Activated CD8-positive, alpha-beta T cell treated with anti-CD3 and anti-CD28 coated beads for 36 hours (primary cell): ENCODE results near the gene KDM2B. TPM values are rescaled to one million over a fixed set of nuclear protein-coding genes. Genes with fewer than 3 reads are reported as not detected.

ENCODE experiments used
- ATAC-seq: fragments of 200-7000 bp; cut with Tn5 transposase; one replicate; pipeline ENCODE4 v1.10.0; 2021; ENCODE audit warnings: mild to moderate bottlenecking, moderate library complexity
- CTCF ChIA-PET: fragments of 350-600 bp; sonication (Branson Sonifier 250); formaldehyde crosslinking; loops from one replicate; lab custom pipeline; 2021; ENCODE audit warnings: antibody characterized with exemption; lab: Charles Lee
- POLR2A ChIA-PET: fragments of 350-600 bp; sonication (Branson Sonifier 250); formaldehyde crosslinking; loops from one replicate; lab custom pipeline; 2021; ENCODE audit warnings: antibody characterized with exemption; lab: Charles Lee
- DNase-seq: peaks from one replicate; pipeline ENCODE4 v3.0.0-alpha.2; 2020
- H3K27ac Mint-ChIP-seq: one replicate; pipeline ENCODE4 v1.8.0; 2021; ENCODE audit warnings: mild to moderate bottlenecking, mixed read lengths
- H3K27me3 Mint-ChIP-seq: one replicate; pipeline ENCODE4 v1.8.0; 2021; ENCODE audit warnings: mixed read lengths
- H3K36me3 Mint-ChIP-seq: one replicate; pipeline ENCODE4 v1.8.0; 2021; ENCODE audit warnings: low read depth, mixed read lengths
- H3K4me1 Mint-ChIP-seq: one replicate; pipeline ENCODE4 v1.8.0; 2021; ENCODE audit warnings: low read depth, mixed read lengths
- H3K4me3 Mint-ChIP-seq: one replicate; pipeline ENCODE4 v1.8.0; 2021; ENCODE audit warnings: mild to moderate bottlenecking, moderate library complexity, mixed read lengths
- H3K9me3 Mint-ChIP-seq: one replicate; pipeline ENCODE4 v1.8.0; 2021; ENCODE audit warnings: mixed read lengths
- CTCF ChIP-seq: fragments of 200-600 bp; IDR thresholded peaks from one replicate; pipeline ENCODE4 v1.8.0; 2022; ENCODE audit warnings: antibody characterized with exemption, mild to moderate bottlenecking
- intact Hi-C: fragments of 100-400 bp; cut with micrococcal nuclease; formaldehyde crosslinking; loops from one replicate; pipeline ENCODE4 v1.10.0; 2022
- total RNA-seq, 2 experiments: library from RNA; stranded (reverse); gene quantifications; one replicate each; pipeline ENCODE4 v1.2.3, GENCODE V29; 2021

Gene KDM2B
- total RNA-seq, 2 experiments from 2014 or later = 61.0 to 61.7 TPM

- peak; percentile 74 for DNase-seq
- Mint-ChIP-seq H3K36me3 (peaks cover 21% of the 10 kb centered on the region), H3K27ac (peak overlapping the region; percentile 93), H3K4me3 (peak overlapping the region; percentile 85), H3K27me3 (no peaks in the 10 kb centered on the region), H3K4me1 (peaks cover 29% of the 10 kb centered on the region), H3K9me3 (no peaks in the 10 kb centered on the region)
- ChIA-PET POLR2A (interaction anchor here (0.6 to 4.0 kb wide), 30 partner anchors 9 to 306 kb away, joined by 3 to 47 read pairs (median 4); partner anchors contain the start of genes ANAPC5 and CAMKK2), CTCF (interaction anchor here (0.7 to 4.5 kb wide), 11 partner anchors 9 to 66 kb away, joined by 3 to 27 read pairs (median 3); no protein-coding TSS in a partner anchor)
- peak; percentile 59 for ATAC-seq
- TF ChIP-seq CTCF = no peak
- intact Hi-C loops = loop anchor here (2.0 to 5.0 kb wide), 2 partner anchors 48 to 68 kb away; partner anchors contain the start of gene ANAPC5
These were observed 180.3 kb downstream of the KDM2B start for GRCh38 chr12:121400332-121401139.

- H3K9me3 Mint-ChIP-seq = no peaks in the 10 kb centered on the region
- ChIA-PET POLR2A (interaction anchor here (0.6 to 4.0 kb wide), 32 partner anchors 8 to 307 kb away, joined by 3 to 47 read pairs (median 3); partner anchors contain the start of genes ANAPC5 and CAMKK2), CTCF (interaction anchor here (1.2 to 4.5 kb wide), 5 partner anchors 8 to 65 kb away, joined by 3 to 27 read pairs (median 4); no protein-coding TSS in a partner anchor)
- H3K4me3 Mint-ChIP-seq = peak within 1 kb of the TSS; percentile 85
- H3K36me3 Mint-ChIP-seq = peaks cover 17% of the 10 kb centered on the region
- TF ChIP-seq CTCF = no peak
- peak; percentile 99 for DNase-seq
- H3K4me1 Mint-ChIP-seq = peaks cover 26% of the 10 kb centered on the region
- peak; percentile 92 for ATAC-seq
- peak within 1 kb of the TSS; percentile 93 for H3K27ac Mint-ChIP-seq
- intact Hi-C loops = loop anchor here (2.0 to 5.0 kb wide), 2 partner anchors 47 to 67 kb away; partner anchors contain the start of gene ANAPC5
- H3K27me3 Mint-ChIP-seq = no peaks in the 10 kb centered on the region
These were observed 181.2 kb downstream of the KDM2B start, which contains the start of gene RNF34 for GRCh38 chr12:121399391-121400331. Gene RNF34 (plus strand): TSS chr12:121400118. CDS start chr12:121400213, 95 bp downstream.

GRCh38 chr12:121398355-121398754 lies 182.5 kb downstream of the KDM2B start:
- ChIA-PET CTCF (interaction anchor here (4.5 kb wide), 1 partner anchor 64 kb away, joined by 27 read pairs; no protein-coding TSS in a partner anchor), POLR2A (interaction anchor here (1.0 kb wide), 1 partner anchor 185 kb away, joined by 3 read pairs; no protein-coding TSS in a partner anchor)
- no peak for TF ChIP-seq CTCF
- Mint-ChIP-seq H3K4me1 (peaks cover 25% of the 10 kb centered on the region), H3K9me3 (no peaks in the 10 kb centered on the region), H3K36me3 (peaks cover 13% of the 10 kb centered on the region), H3K27ac (no peak overlapping the region), H3K4me3 (peak overlapping the region; percentile 85), H3K27me3 (no peaks in the 10 kb centered on the region)
- intact Hi-C loops = no loop called here
- DNase-seq (no peak), ATAC-seq (no peak)

GRCh38 chr12:121397521-121397920 lies 183.3 kb downstream of the KDM2B start:
- TF ChIP-seq CTCF = no peak
- peaks cover 20% of the 10 kb centered on the region for H3K4me1 Mint-ChIP-seq
- intact Hi-C loops = no loop called here
- H3K36me3 Mint-ChIP-seq = peaks cover 9% of the 10 kb centered on the region
- H3K4me3 Mint-ChIP-seq = no peak overlapping the region
- ChIA-PET CTCF (no interaction called here), POLR2A (no interaction called here)
- no peaks in the 10 kb centered on the region for H3K27me3 Mint-ChIP-seq
- no peaks in the 10 kb centered on the region for H3K9me3 Mint-ChIP-seq
- no peak overlapping the region for H3K27ac Mint-ChIP-seq
- ATAC-seq (no peak), DNase-seq (no peak)
